HAP-1 (cell line): ENCODE results near the gene ANKRD11.

ENCODE experiments used
- DNase-seq, 2 experiments: peaks; one replicate each; pipeline ENCODE4 v3.0.0-alpha.2; 2016 to 2020; ENCODE audit warnings: low spot score in 2 of 2
- H3K27me3 ChIP-seq: fragments of 250-450 bp; sonication (Bioruptor Pico); 2 replicates; pipeline ENCODE4 v1.5.1; 2020; ENCODE audit warnings: low read depth, mild to moderate bottlenecking, moderate library complexity
- H3K36me3 ChIP-seq: fragments of 250-450 bp; sonication (Bioruptor Pico); replicated peaks from 2 replicates; pipeline ENCODE4 v1.5.1; 2020; ENCODE audit warnings: mild to moderate bottlenecking
- H3K4me1 ChIP-seq: fragments of 250-450 bp; sonication (Bioruptor Pico); 2 replicates; pipeline ENCODE4 v1.5.1; 2020; ENCODE audit warnings: mild to moderate bottlenecking
- H3K4me3 ChIP-seq: fragments of 250-450 bp; sonication (Bioruptor Pico); 2 replicates; pipeline ENCODE4 v1.5.1; 2020; ENCODE audit warnings: mild to moderate bottlenecking, moderate library complexity
- H3K9me3 ChIP-seq: fragments of 250-450 bp; sonication (Bioruptor Pico); 2 replicates; pipeline ENCODE4 v1.5.1; 2020; ENCODE audit warnings: mild to moderate bottlenecking, moderate library complexity
- in situ Hi-C: fragments of 300-500 bp; cut with MboI; formaldehyde crosslinking; loops from 3 replicates; pipeline ENCODE4 v1.14.3; 2020; ENCODE audit warnings: low sequenced_read_pairs, inconsistent platforms, mixed read lengths

Gene ANKRD11

DNA sequence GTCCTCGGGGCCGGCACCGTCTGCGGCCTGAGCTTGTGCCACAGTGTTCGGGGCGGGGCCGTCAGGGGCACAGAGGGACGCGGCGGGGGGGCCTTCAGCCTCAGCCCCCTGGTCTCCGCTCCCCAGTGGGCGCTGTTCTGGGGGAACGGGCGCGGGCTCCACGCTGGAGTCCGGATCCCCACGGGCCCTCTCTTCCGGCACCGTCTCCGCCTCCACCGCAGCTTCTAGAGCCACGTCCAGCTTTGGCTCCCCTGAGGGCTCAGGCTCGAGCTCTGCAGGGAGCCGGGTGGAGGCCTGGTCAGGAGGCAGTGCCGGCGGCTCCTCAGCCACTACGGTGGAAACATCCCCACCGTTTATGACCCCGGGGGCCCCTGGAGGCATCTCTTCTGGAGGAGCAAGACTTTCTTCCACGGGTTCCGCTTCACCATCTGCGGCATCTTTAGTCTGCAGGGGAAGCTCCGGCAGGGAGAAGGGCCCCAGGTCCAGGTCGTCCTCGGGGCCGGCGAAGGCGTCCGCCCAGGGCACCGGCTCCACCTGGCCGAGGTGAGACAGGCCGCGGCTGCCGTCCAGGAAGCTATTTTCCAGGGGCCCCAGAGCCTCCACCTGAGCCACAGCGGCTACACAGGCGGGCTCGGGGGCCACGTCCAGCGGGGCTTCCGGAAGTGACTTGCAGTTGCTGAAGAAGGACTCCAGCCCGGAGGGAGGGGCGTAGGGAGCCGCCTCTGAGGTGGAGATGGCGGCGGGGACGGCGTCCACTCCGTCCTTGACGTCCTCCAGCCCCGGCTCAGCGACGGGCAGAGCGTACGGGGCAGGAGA lies 210.5 kb downstream of the ANKRD11 start:
- Histone ChIP-seq H3K4me3 (no peak overlapping the region), H3K4me1 (no peaks in the 10 kb centered on the region), H3K36me3 (peaks cover 83% of the 10 kb centered on the region), H3K9me3 (no peaks in the 10 kb centered on the region), H3K27me3 (no peaks in the 10 kb centered on the region)
- no peak for DNase-seq
- in situ Hi-C loops: no loop called here

DNA sequence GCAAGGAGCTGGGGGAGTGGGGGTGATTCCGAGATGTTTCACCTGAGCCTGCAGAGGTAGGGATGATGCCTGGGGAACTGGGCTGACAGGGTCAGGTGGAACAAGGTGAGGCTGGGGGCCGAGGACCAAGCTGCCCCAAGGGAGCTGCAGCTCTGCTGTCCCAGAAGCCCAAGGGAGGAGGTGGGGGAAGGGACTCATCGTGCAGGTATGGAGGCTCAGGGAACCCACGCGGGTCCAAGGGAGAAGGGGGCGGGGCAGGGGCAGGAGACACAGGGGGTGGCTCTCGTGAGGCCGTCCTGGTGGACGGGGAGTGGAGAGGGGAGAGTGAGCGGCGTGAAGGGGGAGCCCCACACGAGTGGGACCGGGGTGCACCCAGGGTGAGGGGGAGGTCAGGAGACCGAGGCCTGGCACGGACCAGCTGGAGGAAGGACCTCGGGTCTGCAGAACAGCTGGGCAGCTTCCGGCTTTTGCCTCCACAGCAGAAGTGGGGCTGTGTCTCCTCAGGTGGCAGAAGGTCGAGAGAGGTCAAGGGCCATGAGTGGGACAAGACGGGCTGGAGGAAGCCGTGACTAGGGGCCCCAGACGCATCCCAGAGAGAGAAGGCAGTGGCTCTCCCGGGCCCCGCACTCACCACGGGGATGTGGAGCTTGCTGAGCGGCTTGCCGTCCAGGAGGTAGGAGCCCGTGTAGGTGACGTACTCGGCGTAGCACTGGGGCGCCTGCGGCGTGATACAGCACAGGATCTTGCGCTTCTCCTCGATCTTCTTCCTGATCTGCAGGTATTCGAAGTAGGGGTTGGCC lies 211.7 kb downstream of the ANKRD11 start:
- Histone ChIP-seq H3K4me1 (no peaks in the 10 kb centered on the region), H3K4me3 (no peak overlapping the region), H3K36me3 (peaks cover 83% of the 10 kb centered on the region), H3K27me3 (no peaks in the 10 kb centered on the region), H3K9me3 (no peaks in the 10 kb centered on the region)
- DNase-seq: no peak
- in situ Hi-C loops: no loop called here

DNA sequence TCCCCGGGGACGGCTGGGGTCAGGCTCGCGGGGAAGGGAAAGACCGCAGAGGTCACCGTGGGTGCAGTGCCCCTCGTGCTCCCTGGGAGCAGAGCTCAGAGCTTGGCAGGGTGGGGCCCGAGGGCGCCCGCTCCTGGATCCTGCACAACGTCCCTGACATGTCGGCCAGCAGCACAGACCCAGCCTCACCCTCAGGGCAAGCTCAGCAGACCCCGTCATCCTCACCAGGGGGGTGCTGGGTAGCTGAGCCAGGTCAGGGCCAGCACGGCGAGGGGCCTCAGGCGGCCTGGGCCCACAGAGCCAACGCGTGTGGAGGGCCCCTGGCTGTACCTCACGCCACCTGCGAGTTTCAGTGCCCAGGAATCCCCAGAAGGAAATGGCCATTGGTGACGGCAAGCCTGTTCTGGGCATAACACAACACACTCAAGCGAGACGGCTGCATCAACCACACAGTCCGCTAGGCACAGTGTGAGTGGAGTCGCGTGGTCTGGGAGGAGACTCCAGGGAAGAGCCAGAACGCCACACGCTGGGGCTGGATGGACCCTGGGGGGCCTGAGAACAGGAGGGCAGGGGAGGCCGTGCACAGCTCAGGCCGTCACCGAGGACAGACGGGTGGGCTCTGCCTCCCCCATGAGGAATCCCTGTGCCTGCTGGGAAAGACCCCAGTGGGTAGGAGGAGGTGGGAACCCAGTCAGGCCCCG lies 212.6 kb downstream of the ANKRD11 start:
- in situ Hi-C loops: no loop called here
- no peaks in the 10 kb centered on the region for H3K27me3 ChIP-seq
- no peak overlapping the region for H3K4me3 ChIP-seq
- no peaks in the 10 kb centered on the region for H3K4me1 ChIP-seq
- no peak for DNase-seq
- no peaks in the 10 kb centered on the region for H3K9me3 ChIP-seq
- H3K36me3 ChIP-seq: peaks cover 82% of the 10 kb centered on the region

DNA sequence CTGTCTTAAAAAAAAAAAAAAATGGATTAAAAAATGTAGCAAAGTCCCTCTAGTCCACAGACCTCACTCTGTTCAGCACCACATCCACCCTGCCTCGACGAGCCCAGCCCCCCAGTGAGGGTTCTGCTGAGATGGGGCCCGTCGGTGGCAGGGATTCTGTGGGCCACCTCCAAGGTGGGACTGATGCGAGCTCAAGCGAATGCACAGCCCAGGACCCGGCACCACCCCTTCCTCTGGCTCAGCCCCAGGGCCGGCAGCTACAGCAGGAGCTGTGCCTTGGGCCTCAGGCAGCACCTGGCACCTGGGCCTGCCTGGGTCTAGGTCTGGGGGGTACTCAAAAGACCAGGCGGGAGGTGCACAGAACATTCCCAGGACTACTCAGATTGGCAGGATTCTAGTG lies 213.3 kb downstream of the ANKRD11 start:
- H3K4me3 ChIP-seq: no peak overlapping the region
- H3K9me3 ChIP-seq: no peaks in the 10 kb centered on the region
- peaks cover 86% of the 10 kb centered on the region for H3K36me3 ChIP-seq
- no peaks in the 10 kb centered on the region for H3K27me3 ChIP-seq
- in situ Hi-C loops: no loop called here
- no peaks in the 10 kb centered on the region for H3K4me1 ChIP-seq
- DNase-seq: no peak

DNA sequence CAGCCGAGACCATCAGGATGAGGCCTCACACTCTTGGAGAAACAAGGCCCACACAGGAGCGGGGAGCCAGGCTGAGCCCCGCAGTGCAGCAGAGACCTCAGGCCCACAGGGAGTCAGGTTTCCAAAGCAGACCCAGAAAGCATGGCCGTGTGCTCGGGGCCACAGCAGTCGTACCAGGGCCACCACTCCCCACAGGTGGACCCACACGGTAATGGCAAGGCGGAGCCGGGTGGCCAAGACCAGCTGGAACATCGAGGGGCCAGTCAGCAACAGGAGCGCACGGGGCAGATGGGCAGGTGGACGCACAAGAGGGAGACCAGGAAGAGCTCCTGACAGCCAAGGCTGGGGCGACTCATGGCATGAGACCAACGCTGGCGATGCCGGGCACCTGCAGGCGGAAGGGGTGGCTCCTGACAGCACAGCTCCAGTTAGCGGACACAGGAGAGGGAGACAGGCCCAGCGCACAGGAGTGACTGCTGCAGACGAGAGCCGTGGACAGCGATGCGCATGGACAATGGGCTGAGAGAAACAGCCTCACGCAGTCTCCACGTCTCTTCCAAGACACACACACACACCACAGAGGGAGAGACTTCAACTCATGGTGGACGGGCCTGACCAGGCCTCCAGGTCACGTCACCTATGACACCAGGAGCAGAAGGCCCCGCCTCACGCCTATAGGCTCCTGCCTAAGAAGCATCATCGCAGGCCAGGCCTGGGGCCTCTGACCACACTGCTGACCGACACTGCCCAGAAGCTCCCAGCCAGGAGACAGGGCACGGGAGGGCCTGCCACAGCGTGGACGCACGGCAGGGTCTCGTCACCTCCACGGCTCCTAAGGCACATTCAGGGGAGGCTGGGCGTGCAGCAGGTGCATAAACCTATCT lies 214.3 kb downstream of the ANKRD11 start:
- H3K27me3 ChIP-seq: no peaks in the 10 kb centered on the region
- H3K4me3 ChIP-seq: no peak overlapping the region
- H3K36me3 ChIP-seq: peaks cover 85% of the 10 kb centered on the region
- DNase-seq: no peak
- H3K9me3 ChIP-seq: no peaks in the 10 kb centered on the region
- in situ Hi-C loops: no loop called here
- H3K4me1 ChIP-seq: no peaks in the 10 kb centered on the region

DNA sequence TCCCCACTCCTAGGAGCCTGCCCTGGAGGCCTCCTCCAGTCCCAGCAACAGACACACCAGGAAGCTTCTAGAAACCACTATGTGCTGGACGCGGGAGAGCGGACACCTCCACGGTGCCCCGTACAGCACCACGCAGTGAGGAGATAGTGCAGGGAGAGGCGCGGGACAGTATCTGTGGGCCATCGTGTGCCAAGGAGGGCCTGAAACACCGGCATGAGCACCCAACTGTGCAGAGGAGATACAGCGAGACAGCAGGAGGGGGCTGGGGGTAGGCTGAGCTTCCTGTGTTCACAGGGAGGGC lies 215.1 kb downstream of the ANKRD11 start:
- Histone ChIP-seq H3K4me1 (no peaks in the 10 kb centered on the region), H3K9me3 (no peaks in the 10 kb centered on the region), H3K36me3 (peaks cover 84% of the 10 kb centered on the region), H3K27me3 (no peaks in the 10 kb centered on the region), H3K4me3 (no peak overlapping the region)
- no peak for DNase-seq
- in situ Hi-C loops: no loop called here

DNA sequence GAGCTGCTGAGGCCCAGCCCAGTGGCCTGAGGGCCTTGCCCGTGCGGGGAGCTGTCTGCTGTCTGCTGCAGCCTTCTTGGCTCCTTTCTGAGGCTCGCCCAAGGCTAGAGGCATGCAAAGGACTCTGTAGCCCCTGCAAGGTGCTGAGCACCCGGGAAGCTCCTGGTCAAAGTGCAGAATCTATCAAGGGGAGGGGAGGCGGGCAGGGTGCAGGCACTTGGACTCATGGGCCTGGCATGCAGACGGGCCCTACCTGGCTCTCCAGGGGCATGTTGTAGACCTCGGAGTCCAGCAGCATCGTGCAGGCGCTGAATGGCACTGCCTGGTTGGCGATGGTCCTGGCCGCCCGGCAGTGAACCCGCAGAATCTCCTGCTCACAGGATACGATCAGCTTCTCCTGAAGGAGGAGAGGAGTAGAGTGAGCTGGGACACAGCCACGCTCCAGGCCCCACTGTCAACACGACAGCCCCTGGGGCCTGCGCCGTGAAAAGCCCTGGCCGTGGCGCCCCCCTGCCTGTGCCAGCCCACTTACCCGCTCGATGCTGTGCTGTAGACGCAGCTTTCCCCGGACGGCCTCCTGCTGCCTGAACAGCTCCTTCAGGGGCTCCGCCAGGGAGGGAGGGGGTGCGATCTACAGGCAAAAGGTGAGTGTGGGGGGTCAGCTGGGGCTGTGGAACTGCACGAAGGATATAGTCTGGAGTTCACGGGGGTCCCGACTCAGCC lies 215.6 kb downstream of the ANKRD11 start:
- Histone ChIP-seq H3K27me3 (no peaks in the 10 kb centered on the region), H3K9me3 (no peaks in the 10 kb centered on the region), H3K36me3 (peaks cover 84% of the 10 kb centered on the region), H3K4me1 (no peaks in the 10 kb centered on the region), H3K4me3 (no peak overlapping the region)
- no peak for DNase-seq
- in situ Hi-C loops: loop anchor here (25.0 kb wide), 1 partner anchor 88 kb away; no protein-coding TSS in a partner anchor

DNA sequence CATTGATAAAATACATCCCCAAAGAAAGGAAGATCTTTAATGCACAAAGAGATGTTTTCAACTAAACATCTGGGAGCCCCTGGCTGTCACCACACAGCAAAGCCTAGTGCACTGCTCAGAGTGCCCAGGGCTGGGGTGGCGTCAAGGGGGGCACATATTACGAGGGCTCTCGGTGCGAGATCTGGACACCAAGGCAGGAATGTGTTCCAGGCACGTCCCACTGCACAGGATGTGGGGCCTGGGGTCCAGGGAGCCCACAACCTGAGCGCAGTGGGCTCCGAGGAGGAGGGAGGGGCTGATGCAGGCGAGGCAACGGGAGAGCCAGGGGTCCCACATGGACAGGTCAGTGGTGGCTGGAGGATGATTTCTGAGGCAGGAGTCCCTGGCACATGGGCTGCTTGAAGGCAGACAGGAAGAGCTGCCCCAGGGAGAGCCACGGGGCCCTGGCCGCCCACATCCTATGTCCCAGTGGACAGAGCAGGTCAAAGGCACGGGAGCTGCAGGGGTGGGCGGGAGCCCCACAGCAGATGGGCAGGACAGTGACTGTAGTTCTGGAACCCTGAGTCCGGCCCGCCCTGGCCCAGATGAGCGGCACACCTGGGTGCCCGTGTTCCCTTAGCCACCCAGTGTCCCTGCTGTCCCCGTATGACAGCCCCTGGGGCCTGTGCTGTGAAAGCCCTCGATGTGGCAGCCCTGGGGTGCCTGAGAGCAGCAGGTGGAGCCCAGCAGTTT lies 216.5 kb downstream of the ANKRD11 start:
- Histone ChIP-seq H3K4me3 (no peak overlapping the region), H3K36me3 (peaks cover 88% of the 10 kb centered on the region), H3K27me3 (no peaks in the 10 kb centered on the region), H3K4me1 (no peaks in the 10 kb centered on the region), H3K9me3 (no peaks in the 10 kb centered on the region)
- in situ Hi-C loops: loop anchor here (25.0 kb wide), 1 partner anchor 88 kb away; no protein-coding TSS in a partner anchor
- no peak for DNase-seq

DNA sequence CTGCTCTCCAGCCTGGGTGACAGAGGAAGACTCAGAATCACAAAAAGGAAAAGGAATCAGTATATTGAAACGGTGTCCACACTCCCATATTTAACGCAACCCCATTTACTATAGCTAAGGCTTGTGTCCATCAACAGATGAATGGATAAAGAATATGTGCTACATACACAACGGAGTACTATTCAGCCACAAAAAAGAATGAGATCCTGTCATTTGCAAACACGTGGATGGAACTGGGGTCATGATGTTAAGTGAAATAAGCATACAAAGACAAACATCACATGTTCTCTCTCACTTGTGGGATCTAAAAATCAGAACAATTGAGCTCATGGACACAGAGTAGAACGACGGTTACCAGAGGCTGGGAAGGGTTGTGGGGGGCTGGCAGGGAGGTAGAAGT lies 217.7 kb downstream of the ANKRD11 start:
- H3K36me3 ChIP-seq: peaks cover 81% of the 10 kb centered on the region
- no peaks in the 10 kb centered on the region for H3K4me1 ChIP-seq
- no peak for DNase-seq
- H3K27me3 ChIP-seq: no peaks in the 10 kb centered on the region
- no peak overlapping the region for H3K4me3 ChIP-seq
- in situ Hi-C loops: loop anchor here (25.0 kb wide), 1 partner anchor 90 kb away; no protein-coding TSS in a partner anchor
- no peaks in the 10 kb centered on the region for H3K9me3 ChIP-seq

DNA sequence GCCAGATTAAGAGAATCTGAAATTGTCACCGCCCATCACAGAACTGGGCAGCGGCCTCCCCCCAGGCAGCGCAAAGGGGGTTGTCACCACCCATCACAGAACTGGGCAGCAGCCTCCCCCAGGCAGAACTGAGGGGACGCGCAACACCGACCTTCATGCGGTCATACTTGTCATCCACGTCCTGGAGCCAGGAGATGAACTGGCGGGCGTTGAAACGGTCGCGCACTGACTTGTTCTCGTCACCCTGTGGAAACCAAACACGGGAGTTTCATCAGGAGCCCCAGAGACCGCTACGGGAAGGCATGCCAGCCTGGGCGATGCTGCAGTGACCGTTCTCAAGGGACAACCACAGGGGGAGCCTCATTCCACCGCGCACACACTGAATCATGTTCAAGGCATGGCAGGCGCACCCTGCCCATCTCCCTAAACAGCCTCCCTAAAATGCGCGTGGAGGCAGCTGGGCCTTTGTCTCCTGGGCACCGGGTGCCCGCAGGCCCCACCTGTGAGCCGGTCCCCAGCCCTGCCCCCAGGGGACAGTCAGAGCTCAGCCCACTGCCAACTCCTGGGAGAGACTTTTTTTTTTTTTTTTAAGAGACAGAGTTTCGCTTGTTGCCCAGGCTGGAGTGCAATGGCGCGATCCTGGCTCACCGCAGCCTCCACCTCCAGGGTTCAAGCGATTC lies 219.6 kb downstream of the ANKRD11 start:
- no peaks in the 10 kb centered on the region for H3K9me3 ChIP-seq
- no peaks in the 10 kb centered on the region for H3K4me1 ChIP-seq
- H3K27me3 ChIP-seq: no peaks in the 10 kb centered on the region
- in situ Hi-C loops: loop anchor here (25.0 kb wide), 1 partner anchor 91 kb away; no protein-coding TSS in a partner anchor
- peaks cover 76% of the 10 kb centered on the region for H3K36me3 ChIP-seq
- no peak for DNase-seq
- H3K4me3 ChIP-seq: no peak overlapping the region

DNA sequence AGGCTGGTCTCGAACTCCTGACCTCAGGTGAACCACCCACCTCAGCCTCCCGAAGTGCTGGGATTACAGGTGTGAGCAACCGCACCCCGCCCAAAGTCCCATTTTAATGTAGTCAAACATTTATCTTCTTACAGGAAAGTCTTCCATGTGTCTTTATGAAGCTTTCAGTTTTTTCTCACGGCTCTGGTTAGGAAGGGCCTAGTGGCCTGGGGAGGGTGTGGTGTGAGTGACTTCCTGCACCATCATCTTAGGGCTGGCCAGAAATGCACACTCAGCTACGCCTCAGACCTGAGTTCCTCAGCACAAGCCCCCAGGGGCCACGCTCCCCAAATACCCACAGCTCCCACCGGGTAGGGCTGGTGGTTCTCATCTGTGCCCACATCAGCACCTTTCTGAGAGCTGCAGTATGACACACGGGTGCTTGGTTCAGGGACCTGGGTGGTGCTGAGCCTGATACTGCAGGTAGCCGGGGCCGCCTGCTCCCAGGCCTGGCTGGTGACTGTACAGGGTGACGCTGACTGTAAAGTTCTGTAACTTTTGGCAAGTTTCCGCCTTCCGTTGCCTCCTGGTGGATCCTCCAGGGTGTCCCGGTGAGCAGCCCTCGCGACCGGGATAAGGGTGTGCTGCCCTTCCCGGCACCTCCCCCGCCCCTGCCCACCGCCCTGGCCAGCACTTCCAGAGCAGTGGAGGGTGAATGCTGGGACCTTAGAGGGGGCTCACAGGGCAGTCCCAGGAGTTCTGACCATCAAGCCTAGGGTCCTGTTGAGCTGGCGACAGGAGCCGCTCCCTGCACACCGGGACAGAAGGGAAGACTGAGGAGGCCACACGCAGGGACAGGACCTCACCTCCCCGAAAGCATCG lies 220.3 kb downstream of the ANKRD11 start:
- Histone ChIP-seq H3K4me1 (no peaks in the 10 kb centered on the region), H3K4me3 (no peak overlapping the region), H3K9me3 (no peaks in the 10 kb centered on the region), H3K36me3 (peaks cover 69% of the 10 kb centered on the region), H3K27me3 (no peaks in the 10 kb centered on the region)
- in situ Hi-C loops: loop anchor here (25.0 kb wide), 1 partner anchor 92 kb away; no protein-coding TSS in a partner anchor
- no peak for DNase-seq
